ENCODE results near the gene GPRIN1.

Gene GPRIN1

DNA sequence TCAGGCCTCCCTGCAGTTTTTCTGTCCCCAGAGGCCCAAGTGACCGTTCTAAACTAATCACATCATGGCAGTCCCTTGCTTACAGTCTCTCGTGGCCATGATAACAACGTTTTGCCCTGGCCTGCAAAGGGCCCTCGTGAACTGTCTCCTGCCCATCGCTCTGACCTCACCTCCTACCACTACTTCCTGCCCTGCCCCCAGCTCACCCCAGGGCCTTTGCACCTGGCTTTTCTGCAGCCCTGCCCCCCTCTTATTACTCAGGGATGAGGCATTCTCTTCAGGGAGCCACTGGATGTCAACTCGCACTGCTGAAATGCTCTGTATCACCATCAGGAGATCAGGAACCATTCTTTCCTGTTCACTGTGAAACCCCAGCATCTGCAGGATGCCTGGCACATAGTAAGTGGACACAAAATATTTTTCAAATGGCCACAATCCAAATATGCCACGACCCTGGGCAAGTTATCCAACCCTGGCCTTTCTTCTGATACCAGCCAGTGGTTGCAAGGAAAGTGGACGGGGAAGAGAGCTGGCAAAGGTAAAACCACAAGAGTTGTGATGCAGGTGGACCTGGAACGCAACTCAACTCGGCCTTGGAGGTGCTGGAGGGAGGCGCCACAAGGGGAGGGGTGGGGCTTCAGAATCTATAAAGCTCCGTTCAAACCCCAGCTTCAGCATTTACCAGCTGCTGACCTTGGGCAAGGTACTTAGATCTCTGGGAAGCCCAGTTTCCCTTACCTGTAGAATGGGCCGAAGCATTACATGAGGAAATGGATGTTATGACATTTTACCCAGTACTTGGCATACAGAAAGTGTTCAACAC, 18.7 kb upstream of the GPRIN1 start:
- DNase-seq (ENCODE audit: low read depth), result no peak
- TF ChIP-seq CTCF (IDR thresholded peaks at IDR 0.05; ENCODE audit: low read length, missing control alignments), result no peak
- no peak overlapping the region for H3K4me3 ChIP-seq (replicated peaks; ENCODE audit: low read depth, low read length)

GRCh38 chr5:176627582-176627981, 17.6 kb upstream of the GPRIN1 start:
- DNase-seq (ENCODE audit: low read depth), result no peak
- no peak for TF ChIP-seq CTCF (IDR thresholded peaks at IDR 0.05; ENCODE audit: low read length, missing control alignments)
- no peak overlapping the region for H3K4me3 ChIP-seq (replicated peaks; ENCODE audit: low read depth, low read length)

GRCh38 chr5:176626876-176627236, 16.9 kb upstream of the GPRIN1 start:
- no peak for DNase-seq (ENCODE audit: low read depth)
- TF ChIP-seq CTCF (IDR thresholded peaks at IDR 0.05; ENCODE audit: low read length, missing control alignments), result no peak
- H3K4me3 ChIP-seq (replicated peaks; ENCODE audit: low read depth, low read length), result no peak overlapping the region

- no peak for DNase-seq (ENCODE audit: low read depth)
- TF ChIP-seq CTCF (IDR thresholded peaks at IDR 0.05; ENCODE audit: low read length, missing control alignments), result no peak
Observed at GRCh38 chr5:176625966-176626875, 16.3 kb upstream of the GPRIN1 start.

GRCh38 chr5:176625512-176625911, 15.6 kb upstream of the GPRIN1 start:
- DNase-seq (ENCODE audit: low read depth), result no peak
- no peak for TF ChIP-seq CTCF (IDR thresholded peaks at IDR 0.05; ENCODE audit: low read length, missing control alignments)
- H3K4me3 ChIP-seq (replicated peaks; ENCODE audit: low read depth, low read length), result no peak overlapping the region

More at GRCh38 chr5:176625966-176626875, 16.3 kb upstream of the GPRIN1 start:
- H3K4me3 ChIP-seq (replicated peaks; ENCODE audit: low read depth, low read length), result no peak overlapping the region

DNA sequence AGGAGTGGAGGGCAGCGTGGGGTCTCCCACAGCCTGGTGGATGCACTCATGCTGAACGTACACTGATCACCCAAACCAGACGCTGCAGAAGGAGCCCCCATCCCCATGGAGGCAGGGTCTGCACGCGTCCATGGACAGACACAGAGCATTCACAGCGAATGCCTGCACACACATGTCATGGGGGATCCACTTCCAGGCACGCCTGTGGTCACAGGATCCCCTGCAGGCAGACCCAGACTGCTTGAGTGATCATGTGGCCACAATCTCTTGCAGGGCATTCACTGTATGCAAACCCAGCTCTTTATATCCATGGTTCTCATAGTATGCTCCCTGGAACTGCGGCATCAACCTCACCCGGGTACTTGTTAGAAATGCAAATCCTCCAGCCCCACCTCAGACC, 15.0 kb upstream of the GPRIN1 start:
- DNase-seq (ENCODE audit: low read depth), result no peak
- no peak overlapping the region for H3K4me3 ChIP-seq (replicated peaks; ENCODE audit: low read depth, low read length)
- no peak for TF ChIP-seq CTCF (IDR thresholded peaks at IDR 0.05; ENCODE audit: low read length, missing control alignments)

All from fibroblast of pulmonary artery (primary cell).